Neural progenitor cell (in vitro differentiated cells): ENCODE measurements around the gene AP2M1. TPM values are rescaled to one million over a fixed set of nuclear protein-coding genes. Genes with fewer than 3 reads are reported as not detected.
A peak's percentile ranks its signal among the peaks of the same experiment; 100 is the strongest.

Experiments
- DNase-seq: peaks from one replicate; pipeline ENCODE4 v3.0.0-alpha.2; 2016; ENCODE audit warnings: low spot score
- H2AFZ ChIP-seq: fragments of 200-600 bp; sonication (generic); replicated peaks from 2 replicates; pipeline ENCODE4 v1.6.1; 2016; ENCODE audit warnings: antibody characterized with exemption
- H3F3A ChIP-seq: fragments of 200-600 bp; sonication (generic); 2 replicates; pipeline ENCODE4 v1.6.1; 2016; ENCODE audit warnings: antibody characterized with exemption, low read depth
- H3K27ac ChIP-seq: fragments of 200-600 bp; sonication (generic); 2 replicates; pipeline ENCODE4 v1.5.1; 2016; ENCODE audit warnings: mild to moderate bottlenecking
- H3K27me3 ChIP-seq: fragments of 200-600 bp; sonication (generic); 2 replicates; pipeline ENCODE4 v1.6.1; 2016; ENCODE audit warnings: mild to moderate bottlenecking, moderate library complexity
- H3K36me3 ChIP-seq: fragments of 200-600 bp; sonication (generic); 2 replicates; pipeline ENCODE4 v1.5.1; 2016
- H3K4me1 ChIP-seq: fragments of 200-600 bp; sonication (generic); 2 replicates; pipeline ENCODE4 v1.6.1; 2016; ENCODE audit warnings: mixed run types
- H3K4me2 ChIP-seq: fragments of 200-600 bp; sonication (generic); 2 replicates; pipeline ENCODE4 v1.6.1; 2016
- H3K4me3 ChIP-seq: fragments of 200-600 bp; sonication (generic); 2 replicates; pipeline ENCODE4 v1.5.1; 2016
- H3K79me2 ChIP-seq: fragments of 200-600 bp; sonication (generic); 2 replicates; pipeline ENCODE4 v1.6.1; 2016; ENCODE audit warnings: low read depth
- H3K9ac ChIP-seq: fragments of 200-600 bp; sonication (generic); 2 replicates; pipeline ENCODE4 v1.6.1; 2016
- H3K9me3 ChIP-seq: fragments of 200-600 bp; sonication (generic); 2 replicates; pipeline ENCODE4 v1.5.1; 2016; ENCODE audit warnings: low read depth
- H4K20me1 ChIP-seq: fragments of 200-600 bp; sonication (generic); 2 replicates; pipeline ENCODE4 v1.6.1; 2016; ENCODE audit warnings: low read depth
- H3K27ac Mint-ChIP-seq: 3 replicates; pipeline ENCODE4 v1.8.0; 2021; ENCODE audit warnings: mixed read lengths
- H3K27me3 Mint-ChIP-seq: 2 replicates; pipeline ENCODE4 v1.8.0; 2022; ENCODE audit warnings: low read depth, mild to moderate bottlenecking, inconsistent platforms, moderate library complexity, mixed read lengths; ENCODE audit not compliant: insufficient read depth
- H3K36me3 Mint-ChIP-seq: 3 replicates; pipeline ENCODE4 v1.8.0; 2021; ENCODE audit warnings: mixed read lengths
- H3K4me1 Mint-ChIP-seq: 3 replicates; pipeline ENCODE4 v1.8.0; 2021; ENCODE audit warnings: mixed read lengths
- H3K4me3 Mint-ChIP-seq: 3 replicates; pipeline ENCODE4 v1.8.0; 2021; ENCODE audit warnings: mild to moderate bottlenecking, moderate library complexity, mixed read lengths
- H3K9me3 Mint-ChIP-seq: 3 replicates; pipeline ENCODE4 v1.8.0; 2020; ENCODE audit warnings: mixed read lengths
- EZH2 ChIP-seq: fragments of 200-600 bp; sonication (generic); IDR thresholded peaks from 2 replicates; pipeline ENCODE4 v1.6.1; 2017; ENCODE audit warnings: antibody characterized with exemption, mild to moderate bottlenecking, moderate library complexity
- EZH2phosphoT487 ChIP-seq: fragments of 200-600 bp; sonication (generic); IDR thresholded peaks from 2 replicates; pipeline ENCODE4 v1.6.1; 2017; ENCODE audit warnings: antibody characterized with exemption
- total RNA-seq: library from RNA; depleted of rRNA; stranded (reverse); fragments of >200 nt; gene quantifications from 2 replicates; pipeline ENCODE4 v1.2.3, GENCODE V29; 2015; ENCODE audit warnings: low replicate concordance
- TF ChIP-seq, protein P1 (sequence below): fragments of 200-600 bp; sonication (generic); IDR thresholded peaks from 2 replicates; pipeline ENCODE4 v1.5.1; 2017; ENCODE audit warnings: antibody characterized with exemption, mild to moderate bottlenecking

AP2M1 gene
- total RNA-seq, 1 donor from 2014 or later, result 309 TPM

DNA sequence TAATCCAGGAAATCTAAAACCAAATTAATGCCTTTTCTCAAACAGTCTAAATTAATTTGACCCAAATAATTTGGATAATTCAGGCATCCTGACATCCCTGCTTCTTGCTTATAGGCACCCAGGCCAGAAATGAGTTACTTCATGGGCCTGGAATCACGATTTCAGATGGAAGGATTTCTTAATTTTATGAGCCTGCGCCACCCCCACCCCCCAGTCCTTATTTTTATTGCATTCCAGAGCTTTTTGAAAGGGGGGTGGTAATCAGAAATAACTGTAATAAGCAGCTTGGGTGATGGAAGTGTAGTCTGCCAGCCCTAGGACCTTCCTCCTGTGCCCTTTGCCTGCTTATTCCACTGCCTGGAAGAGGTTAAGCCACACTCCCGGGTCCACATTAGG is 1.3 kb downstream of the AP2M1 start:
- peaks cover 42% of the 10 kb centered on the region for H3K4me1 Mint-ChIP-seq
- no peaks in the 10 kb centered on the region for H3K27me3 ChIP-seq
- peaks cover 32% of the 10 kb centered on the region for H4K20me1 ChIP-seq
- no peaks in the 10 kb centered on the region for H3K9me3 ChIP-seq
- peaks cover 39% of the 10 kb centered on the region for H3K36me3 Mint-ChIP-seq
- TF ChIP-seq EZH2, result no peak
- TF ChIP-seq, protein P1, sequence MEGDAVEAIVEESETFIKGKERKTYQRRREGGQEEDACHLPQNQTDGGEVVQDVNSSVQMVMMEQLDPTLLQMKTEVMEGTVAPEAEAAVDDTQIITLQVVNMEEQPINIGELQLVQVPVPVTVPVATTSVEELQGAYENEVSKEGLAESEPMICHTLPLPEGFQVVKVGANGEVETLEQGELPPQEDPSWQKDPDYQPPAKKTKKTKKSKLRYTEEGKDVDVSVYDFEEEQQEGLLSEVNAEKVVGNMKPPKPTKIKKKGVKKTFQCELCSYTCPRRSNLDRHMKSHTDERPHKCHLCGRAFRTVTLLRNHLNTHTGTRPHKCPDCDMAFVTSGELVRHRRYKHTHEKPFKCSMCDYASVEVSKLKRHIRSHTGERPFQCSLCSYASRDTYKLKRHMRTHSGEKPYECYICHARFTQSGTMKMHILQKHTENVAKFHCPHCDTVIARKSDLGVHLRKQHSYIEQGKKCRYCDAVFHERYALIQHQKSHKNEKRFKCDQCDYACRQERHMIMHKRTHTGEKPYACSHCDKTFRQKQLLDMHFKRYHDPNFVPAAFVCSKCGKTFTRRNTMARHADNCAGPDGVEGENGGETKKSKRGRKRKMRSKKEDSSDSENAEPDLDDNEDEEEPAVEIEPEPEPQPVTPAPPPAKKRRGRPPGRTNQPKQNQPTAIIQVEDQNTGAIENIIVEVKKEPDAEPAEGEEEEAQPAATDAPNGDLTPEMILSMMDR, result no peak
- TF ChIP-seq EZH2phosphoT487, result no peak
- peak overlapping the region; percentile 81 for H3K27ac ChIP-seq
- H3K27ac Mint-ChIP-seq, result peak overlapping the region; percentile 95
- peak overlapping the region; percentile 97 for H3K4me3 ChIP-seq
- peak overlapping the region; percentile 92 for H3K4me3 Mint-ChIP-seq
- H3F3A ChIP-seq, result peaks cover 34% of the 10 kb centered on the region
- H3K36me3 ChIP-seq, result no peaks in the 10 kb centered on the region
- peak overlapping the region; percentile 82 for H3K9ac ChIP-seq
- peaks cover 44% of the 10 kb centered on the region for H3K79me2 ChIP-seq
- H2AFZ ChIP-seq, result no peak overlapping the region
- DNase-seq, result no peak
- peaks cover 22% of the 10 kb centered on the region for H3K4me1 ChIP-seq
- H3K27me3 Mint-ChIP-seq, result peaks cover 6% of the 10 kb centered on the region
- peak overlapping the region; percentile 98 for H3K4me2 ChIP-seq
- H3K9me3 Mint-ChIP-seq, result no peaks in the 10 kb centered on the region

DNA sequence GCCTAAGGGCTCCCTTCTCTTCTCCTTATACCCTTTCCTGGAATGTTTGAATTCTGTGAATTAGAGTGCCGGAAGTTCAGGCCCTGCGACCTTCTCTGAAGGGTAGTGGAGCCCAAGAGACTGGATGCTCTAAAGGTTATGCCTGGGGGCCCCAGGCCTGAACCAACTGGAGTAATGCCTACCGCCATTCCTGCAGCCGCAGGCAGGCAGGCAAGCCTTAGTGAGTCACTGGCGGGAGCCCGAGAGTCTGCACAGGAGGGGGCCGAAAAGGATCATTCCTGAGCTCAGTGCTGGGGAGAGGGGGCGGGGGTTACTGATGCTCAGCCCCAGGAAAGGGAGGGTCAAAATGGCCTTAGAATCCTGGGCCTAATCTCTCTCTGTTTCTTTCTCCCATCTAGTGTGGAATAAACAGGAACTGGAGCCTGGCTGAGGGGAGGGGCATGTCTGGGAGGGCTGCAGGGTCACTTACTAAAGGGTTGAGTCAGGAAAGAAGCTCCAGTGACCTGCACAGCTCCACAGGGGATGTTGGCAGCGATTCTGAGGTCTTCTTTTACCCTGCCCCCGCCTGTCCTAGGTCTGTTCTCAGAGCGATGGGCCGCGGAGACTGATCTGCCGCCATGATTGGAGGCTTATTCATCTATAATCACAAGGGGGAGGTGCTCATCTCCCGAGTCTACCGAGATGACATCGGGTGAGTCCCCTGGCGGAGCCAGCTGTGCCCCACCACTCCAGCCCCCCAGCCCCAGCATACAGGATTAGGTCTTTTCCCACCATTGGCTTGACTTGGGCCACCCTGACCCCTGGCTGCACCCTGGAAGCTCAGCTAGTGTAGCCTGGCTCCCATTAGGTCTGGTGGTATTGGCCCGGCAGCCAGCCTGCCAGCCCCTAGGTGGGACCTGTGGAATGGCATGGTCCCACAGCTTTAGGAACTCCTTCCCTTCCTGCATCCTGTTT is 2.0 kb downstream of the AP2M1 start:
- no peak overlapping the region for H3K9ac ChIP-seq
- H3K79me2 ChIP-seq, result peaks cover 44% of the 10 kb centered on the region
- peaks cover 22% of the 10 kb centered on the region for H3K4me1 ChIP-seq
- H4K20me1 ChIP-seq, result peaks cover 32% of the 10 kb centered on the region
- H3K4me3 Mint-ChIP-seq, result peak overlapping the region; percentile 92
- H3K27ac Mint-ChIP-seq, result peak overlapping the region; percentile 95
- no peaks in the 10 kb centered on the region for H3K27me3 ChIP-seq
- no peaks in the 10 kb centered on the region for H3K9me3 ChIP-seq
- no peaks in the 10 kb centered on the region for H3K9me3 Mint-ChIP-seq
- no peaks in the 10 kb centered on the region for H3K36me3 ChIP-seq
- peak overlapping the region; percentile 98 for H3K4me2 ChIP-seq
- no peak overlapping the region for H2AFZ ChIP-seq
- H3K27me3 Mint-ChIP-seq, result peaks cover 6% of the 10 kb centered on the region
- H3K4me3 ChIP-seq, result peak overlapping the region; percentile 97
- peaks cover 42% of the 10 kb centered on the region for H3K4me1 Mint-ChIP-seq
- DNase-seq, result peak; percentile 96
- TF ChIP-seq, protein P1, result peak; percentile 9
- no peak for TF ChIP-seq EZH2phosphoT487
- peaks cover 34% of the 10 kb centered on the region for H3F3A ChIP-seq
- H3K36me3 Mint-ChIP-seq, result peaks cover 36% of the 10 kb centered on the region
- H3K27ac ChIP-seq, result peak overlapping the region; percentile 81

DNA sequence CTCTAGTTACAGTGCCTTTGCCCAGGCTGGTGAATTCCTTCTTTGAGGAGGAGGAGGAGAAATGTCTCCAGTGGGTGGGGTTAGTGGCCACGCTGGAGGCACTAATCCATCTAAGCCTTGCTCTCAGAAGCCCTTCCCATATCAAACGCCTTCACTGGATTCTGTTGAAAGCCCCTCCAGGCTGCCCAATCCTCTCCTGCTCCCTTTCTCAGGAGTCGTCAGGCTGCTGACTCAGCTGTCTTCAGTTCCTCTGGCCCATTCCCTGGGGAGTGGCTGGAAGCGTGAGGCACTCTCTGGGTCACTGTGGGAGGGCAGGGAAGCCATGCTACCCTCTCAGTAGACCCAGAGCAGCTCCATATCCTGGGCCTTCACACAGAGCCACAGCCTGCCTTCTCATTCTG is 2.7 kb downstream of the AP2M1 start:
- TF ChIP-seq EZH2 (no peak), EZH2phosphoT487 (no peak)
- TF ChIP-seq, protein P1, result no peak
- H3K9ac ChIP-seq, result no peak overlapping the region
- peak overlapping the region; percentile 97 for H3K4me3 ChIP-seq
- H3F3A ChIP-seq, result peaks cover 34% of the 10 kb centered on the region
- H2AFZ ChIP-seq, result no peak overlapping the region
- H3K27ac ChIP-seq, result peak overlapping the region; percentile 56
- H3K9me3 ChIP-seq, result no peaks in the 10 kb centered on the region
- peak; percentile 79 for DNase-seq
- peaks cover 32% of the 10 kb centered on the region for H4K20me1 ChIP-seq
- peaks cover 6% of the 10 kb centered on the region for H3K27me3 Mint-ChIP-seq
- peaks cover 32% of the 10 kb centered on the region for H3K36me3 Mint-ChIP-seq
- peak overlapping the region; percentile 92 for H3K4me3 Mint-ChIP-seq
- H3K79me2 ChIP-seq, result peaks cover 44% of the 10 kb centered on the region
- no peaks in the 10 kb centered on the region for H3K36me3 ChIP-seq
- peak overlapping the region; percentile 98 for H3K4me2 ChIP-seq
- H3K4me1 Mint-ChIP-seq, result peaks cover 38% of the 10 kb centered on the region
- H3K27me3 ChIP-seq, result no peaks in the 10 kb centered on the region
- no peaks in the 10 kb centered on the region for H3K9me3 Mint-ChIP-seq
- H3K27ac Mint-ChIP-seq, result no peak overlapping the region
- peaks cover 22% of the 10 kb centered on the region for H3K4me1 ChIP-seq
